Stimulated activated naive CD8-positive, alpha-beta T cell treated with anti-CD3 and anti-CD28 coated beads, Interleukin-15, Interleukin-2, amounts not matched to agents 100 ng/mL and 50 ng/mL, for 24 hours (primary cell): ENCODE measurements around the gene GGNBP2.
"Not testable (repeated sequence)": the region's sequence is repeated elsewhere in the genome, so short reads cannot be mapped to it uniquely, and the experiment has no call there.

Source experiments
- H3K27ac Mint-ChIP-seq: one replicate; pipeline ENCODE4 v1.8.0; 2021; ENCODE audit warnings: mild to moderate bottlenecking, mixed read lengths
- H3K27me3 Mint-ChIP-seq: one replicate; pipeline ENCODE4 v1.8.0; 2021; ENCODE audit warnings: mixed read lengths
- H3K36me3 Mint-ChIP-seq: one replicate; pipeline ENCODE4 v1.8.0; 2021; ENCODE audit warnings: low read depth, mixed read lengths
- H3K4me1 Mint-ChIP-seq: one replicate; pipeline ENCODE4 v1.8.0; 2021; ENCODE audit warnings: low read depth, mixed read lengths
- H3K4me3 Mint-ChIP-seq: one replicate; pipeline ENCODE4 v1.8.0; 2021; ENCODE audit warnings: mild to moderate bottlenecking, mixed read lengths
- H3K9me3 Mint-ChIP-seq: one replicate; pipeline ENCODE4 v1.8.0; 2021; ENCODE audit warnings: mixed read lengths

GGNBP2 gene

GRCh38 chr17:36600465-36600864 lies 55.7 kb downstream of the GGNBP2 start:
- Mint-ChIP-seq H3K36me3 (peaks cover 20% of the 10 kb centered on the region), H3K9me3 (no peaks in the 10 kb centered on the region), H3K4me1 (peaks cover 31% of the 10 kb centered on the region), H3K27ac (peak overlapping the region; percentile 91), H3K4me3 (peak overlapping the region; percentile 92), H3K27me3 (no peaks in the 10 kb centered on the region)

DNA sequence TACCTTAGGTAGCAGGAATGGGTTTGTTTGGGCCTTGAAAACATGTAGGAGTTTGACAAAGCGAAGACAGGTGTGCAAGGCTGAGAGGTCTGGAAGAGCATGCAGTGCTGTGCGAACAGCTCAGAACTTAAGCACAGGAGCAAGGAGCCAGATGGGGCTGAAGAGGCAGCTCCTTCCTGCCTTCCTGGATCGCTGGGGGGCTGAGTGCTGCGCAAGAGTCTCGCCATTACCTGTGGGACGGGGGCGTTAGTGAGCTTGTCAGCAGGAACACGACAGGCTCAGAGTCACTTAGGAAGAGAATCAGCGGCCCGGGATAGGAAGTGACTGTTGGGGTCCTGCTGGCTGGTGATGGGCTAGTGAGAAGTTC lies 56.2 kb downstream of the GGNBP2 start:
- peak overlapping the region; percentile 92 for H3K4me3 Mint-ChIP-seq
- H3K27me3 Mint-ChIP-seq: no peaks in the 10 kb centered on the region
- H3K4me1 Mint-ChIP-seq: peaks cover 35% of the 10 kb centered on the region
- no peaks in the 10 kb centered on the region for H3K9me3 Mint-ChIP-seq
- peaks cover 21% of the 10 kb centered on the region for H3K36me3 Mint-ChIP-seq
- H3K27ac Mint-ChIP-seq: peak overlapping the region; percentile 91

DNA sequence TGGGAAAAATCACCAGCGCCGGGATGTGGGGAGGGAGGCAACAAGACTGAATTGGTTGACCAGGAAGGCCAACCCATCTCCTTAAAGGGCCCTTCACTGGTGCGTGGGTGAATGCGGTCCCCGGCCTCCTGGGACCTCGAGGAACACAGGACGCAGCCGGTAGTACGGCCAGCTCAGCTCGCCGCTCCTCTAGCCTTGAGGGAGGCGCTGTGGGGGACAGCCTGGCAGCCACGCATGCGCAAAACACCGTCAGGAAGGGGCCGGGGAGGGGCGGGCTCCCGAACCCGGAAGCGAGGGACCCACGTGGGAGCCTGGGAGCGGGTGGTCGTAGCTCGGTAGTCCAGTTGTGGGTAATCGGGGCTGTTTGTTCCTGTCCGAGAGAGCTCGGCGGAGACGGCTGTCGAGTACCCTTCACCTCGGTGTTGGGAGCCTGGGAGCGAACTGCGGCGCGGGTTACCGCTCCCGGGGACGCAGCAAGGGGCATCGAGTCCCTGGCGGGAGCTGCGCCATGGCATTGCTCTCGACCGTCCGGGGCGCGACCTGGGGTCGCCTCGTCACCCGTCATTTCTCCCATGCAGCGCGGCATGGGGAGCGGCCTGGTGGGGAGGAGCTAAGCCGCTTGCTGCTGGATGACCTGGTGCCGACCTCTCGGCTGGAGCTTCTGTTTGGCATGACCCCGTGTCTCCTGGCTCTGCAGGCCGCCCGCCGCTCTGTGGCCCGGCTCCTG lies 56.7 kb downstream of the GGNBP2 start, which contains the start of gene MRM1:
MRM1 (plus strand) TSS at position 281 of the 727 bp plus-strand sequence; CDS start at position 509, 228 bp downstream.
- Mint-ChIP-seq H3K9me3 (no peaks in the 10 kb centered on the region), H3K36me3 (peaks cover 25% of the 10 kb centered on the region), H3K27me3 (no peaks in the 10 kb centered on the region)

DNA sequence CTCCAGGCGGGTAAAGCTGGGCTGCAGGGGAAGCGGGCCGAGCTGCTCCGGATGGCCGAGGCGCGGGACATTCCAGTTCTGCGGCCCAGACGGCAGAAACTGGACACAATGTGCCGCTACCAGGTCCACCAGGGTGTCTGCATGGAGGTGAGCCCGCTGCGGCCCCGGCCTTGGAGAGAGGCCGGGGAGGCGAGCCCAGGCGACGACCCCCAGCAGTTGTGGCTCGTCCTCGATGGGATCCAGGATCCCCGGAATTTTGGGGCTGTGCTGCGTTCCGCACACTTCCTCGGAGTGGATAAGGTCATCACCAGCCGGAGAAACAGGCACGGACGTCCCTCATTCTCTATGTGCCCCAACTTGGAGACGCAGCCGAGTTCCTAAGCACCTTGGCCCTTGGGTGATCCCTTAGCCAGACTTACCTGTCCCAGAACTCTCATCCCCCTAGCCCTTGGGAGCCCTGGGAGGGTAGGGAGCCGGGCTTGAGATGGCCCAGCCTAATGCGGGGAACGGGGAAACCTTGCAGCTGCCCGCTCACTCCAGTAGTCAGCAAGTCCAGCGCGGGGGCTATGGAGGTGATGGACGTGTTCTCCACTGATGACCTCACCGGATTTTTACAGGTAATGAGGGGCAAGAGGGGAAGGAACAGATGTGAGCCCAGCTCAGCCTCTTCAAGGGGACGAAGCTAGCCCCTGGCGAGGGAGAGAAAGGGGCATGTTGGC lies 57.5 kb downstream of the GGNBP2 start:
- Mint-ChIP-seq H3K4me1 (peaks cover 41% of the 10 kb centered on the region), H3K9me3 (no peaks in the 10 kb centered on the region), H3K27me3 (no peaks in the 10 kb centered on the region), H3K27ac (peak overlapping the region; percentile 78), H3K4me3 (peak overlapping the region; percentile 92), H3K36me3 (peaks cover 25% of the 10 kb centered on the region)

More for the DNA sequence above, 56.7 kb downstream of the GGNBP2 start, which contains the start of gene MRM1:
- Mint-ChIP-seq H3K4me1 (peaks cover 41% of the 10 kb centered on the region), H3K4me3 (peak within 1 kb of the TSS; percentile 92), H3K27ac (peak within 1 kb of the TSS; percentile 91)

- Mint-ChIP-seq H3K27ac (peak overlapping the region; percentile 77), H3K4me3 (peak overlapping the region; percentile 92)
Measured at GRCh38 chr17:36602924-36603384, 58.2 kb downstream of the GGNBP2 start.

GRCh38 chr17:36605028-36605427 lies 60.3 kb downstream of the GGNBP2 start:
- Mint-ChIP-seq H3K4me3 (peak overlapping the region; percentile 62), H3K4me1 (peaks cover 59% of the 10 kb centered on the region), H3K36me3 (peaks cover 38% of the 10 kb centered on the region)
- H3K27ac Mint-ChIP-seq, H3K27me3 Mint-ChIP-seq, H3K9me3 Mint-ChIP-seq: not testable (repeated sequence)

More at GRCh38 chr17:36602924-36603384, 58.2 kb downstream of the GGNBP2 start:
- Mint-ChIP-seq H3K36me3 (peaks cover 30% of the 10 kb centered on the region), H3K9me3 (no peaks in the 10 kb centered on the region), H3K27me3 (no peaks in the 10 kb centered on the region), H3K4me1 (peaks cover 46% of the 10 kb centered on the region)

GRCh38 chr17:36608280-36608679 lies 63.6 kb downstream of the GGNBP2 start:
- peaks cover 38% of the 10 kb centered on the region for H3K36me3 Mint-ChIP-seq
- peaks cover 45% of the 10 kb centered on the region for H3K4me1 Mint-ChIP-seq
- H3K4me3 Mint-ChIP-seq: no peak overlapping the region
- no peaks in the 10 kb centered on the region for H3K9me3 Mint-ChIP-seq
- H3K27me3 Mint-ChIP-seq: no peaks in the 10 kb centered on the region
- H3K27ac Mint-ChIP-seq: no peak overlapping the region

DNA sequence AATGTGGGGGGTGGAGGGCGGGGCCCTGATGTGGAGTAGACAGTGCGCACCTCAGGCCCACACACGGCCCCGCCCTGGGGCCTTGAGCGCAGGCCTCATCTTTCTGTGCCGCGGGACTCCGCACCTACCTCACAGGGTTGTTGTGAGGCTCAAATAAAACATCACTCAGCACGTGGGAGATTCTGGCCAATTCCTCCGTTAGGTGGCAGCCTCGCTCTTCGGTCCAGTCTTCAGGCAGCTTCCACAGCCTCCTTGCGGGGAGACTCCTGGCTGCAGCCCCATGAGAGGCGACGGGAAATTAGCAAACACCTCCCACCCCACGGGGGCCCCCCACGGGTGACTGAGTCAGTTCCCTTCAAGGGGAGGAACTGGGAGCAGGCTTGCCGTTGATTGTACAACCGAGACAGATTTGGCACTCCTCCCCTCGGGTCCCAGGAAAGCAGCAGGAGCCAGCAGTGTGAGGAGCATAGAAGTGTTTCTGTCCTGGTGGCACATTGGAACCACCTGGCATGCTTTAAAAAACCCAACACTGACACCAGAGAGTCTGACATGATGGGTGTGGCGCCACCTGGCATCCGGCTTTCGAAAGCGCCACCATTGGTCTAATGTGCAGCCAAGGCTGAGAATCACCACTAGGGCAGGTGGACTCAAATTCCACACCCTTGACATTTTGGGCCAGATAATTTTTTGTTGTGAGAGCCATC lies 64.2 kb downstream of the GGNBP2 start:
- no peak overlapping the region for H3K27ac Mint-ChIP-seq
- no peaks in the 10 kb centered on the region for H3K9me3 Mint-ChIP-seq
- H3K36me3 Mint-ChIP-seq: peaks cover 34% of the 10 kb centered on the region
- H3K27me3 Mint-ChIP-seq: no peaks in the 10 kb centered on the region
- no peak overlapping the region for H3K4me3 Mint-ChIP-seq
- H3K4me1 Mint-ChIP-seq: peaks cover 41% of the 10 kb centered on the region

GRCh38 chr17:36609498-36609862 lies 64.8 kb downstream of the GGNBP2 start:
- Mint-ChIP-seq H3K27me3 (no peaks in the 10 kb centered on the region), H3K27ac (no peak overlapping the region), H3K36me3 (peaks cover 29% of the 10 kb centered on the region), H3K9me3 (no peaks in the 10 kb centered on the region), H3K4me3 (no peak overlapping the region), H3K4me1 (peaks cover 36% of the 10 kb centered on the region)

GRCh38 chr17:36610474-36610873 lies 65.8 kb downstream of the GGNBP2 start:
- Mint-ChIP-seq H3K9me3 (no peaks in the 10 kb centered on the region), H3K27me3 (no peaks in the 10 kb centered on the region), H3K36me3 (peaks cover 22% of the 10 kb centered on the region), H3K4me1 (peaks cover 29% of the 10 kb centered on the region), H3K4me3 (no peak overlapping the region), H3K27ac (no peak overlapping the region)

GRCh38 chr17:36611345-36612072 lies 66.8 kb downstream of the GGNBP2 start:
- Mint-ChIP-seq H3K4me1 (peaks cover 18% of the 10 kb centered on the region), H3K27ac (no peak overlapping the region), H3K36me3 (peaks cover 13% of the 10 kb centered on the region), H3K27me3 (no peaks in the 10 kb centered on the region), H3K4me3 (no peak overlapping the region), H3K9me3 (no peaks in the 10 kb centered on the region)

GRCh38 chr17:36612323-36612722 lies 67.6 kb downstream of the GGNBP2 start:
- Mint-ChIP-seq H3K9me3 (no peaks in the 10 kb centered on the region), H3K4me3 (no peak overlapping the region), H3K4me1 (peaks cover 18% of the 10 kb centered on the region), H3K27ac (no peak overlapping the region), H3K36me3 (peaks cover 13% of the 10 kb centered on the region), H3K27me3 (no peaks in the 10 kb centered on the region)

DNA sequence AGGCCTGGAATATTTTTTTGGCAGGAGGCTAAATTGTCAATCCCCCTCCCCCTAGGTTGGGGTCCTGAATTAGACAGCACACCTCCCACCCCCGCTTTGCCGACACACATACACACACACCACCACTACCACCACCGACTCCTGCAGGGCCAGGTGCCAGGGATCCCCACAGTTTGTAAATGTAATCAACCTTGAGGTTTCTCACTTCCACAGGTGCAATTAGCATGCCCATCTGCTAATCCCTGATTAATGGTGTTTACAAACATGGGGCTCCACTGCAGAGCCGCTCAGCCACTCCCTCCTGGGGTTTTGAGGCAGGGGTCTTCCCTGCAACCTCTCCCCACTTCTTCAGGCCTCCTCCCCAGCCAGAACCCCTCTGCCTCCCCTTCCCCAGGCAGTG lies 68.4 kb downstream of the GGNBP2 start:
- Mint-ChIP-seq H3K27me3 (no peaks in the 10 kb centered on the region), H3K9me3 (no peaks in the 10 kb centered on the region), H3K36me3 (peaks cover 6% of the 10 kb centered on the region), H3K4me3 (no peak overlapping the region), H3K4me1 (peaks cover 11% of the 10 kb centered on the region), H3K27ac (no peak overlapping the region)

DNA sequence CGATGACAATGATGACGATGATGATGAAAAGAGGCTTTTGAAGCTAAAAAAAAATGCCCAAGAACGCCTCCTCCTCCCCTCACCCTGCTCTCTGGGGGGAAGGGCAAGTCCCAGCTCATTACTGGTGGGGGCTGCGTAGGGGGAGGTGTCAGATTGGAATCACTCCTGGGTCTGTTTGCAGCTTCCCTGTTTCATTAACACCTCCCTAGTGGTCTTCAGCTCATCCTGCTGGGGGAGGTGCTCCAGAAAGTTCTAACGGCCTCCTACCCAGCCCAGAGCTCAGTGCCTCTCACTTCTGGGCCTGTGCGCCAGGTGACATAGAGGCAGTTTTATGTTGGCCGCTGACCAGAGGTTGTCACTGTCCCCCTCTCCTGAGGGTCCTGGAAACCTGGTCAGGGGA lies 69.4 kb downstream of the GGNBP2 start:
- H3K4me3 Mint-ChIP-seq: no peak overlapping the region
- H3K4me1 Mint-ChIP-seq: peaks cover 2% of the 10 kb centered on the region
- no peaks in the 10 kb centered on the region for H3K36me3 Mint-ChIP-seq
- H3K9me3 Mint-ChIP-seq: no peaks in the 10 kb centered on the region
- H3K27ac Mint-ChIP-seq: no peak overlapping the region
- H3K27me3 Mint-ChIP-seq: no peaks in the 10 kb centered on the region
